Hepatocyte (in vitro differentiated cells): ENCODE measurements around the gene BMP7. TPM values are rescaled to one million over a fixed set of nuclear protein-coding genes. Genes with fewer than 3 reads are reported as not detected.

ENCODE experiments used
- DNase-seq: peaks from one replicate; pipeline ENCODE4 v3.0.0-alpha.2; 2016; ENCODE audit warnings: low spot score
- H2AFZ ChIP-seq: fragments of 200-600 bp; sonication (generic); 2 replicates; pipeline ENCODE4 v1.6.0; 2016; ENCODE audit warnings: antibody characterized with exemption, mild to moderate bottlenecking
- H3K27ac ChIP-seq: fragments of 200-600 bp; sonication (generic); 2 replicates; pipeline ENCODE4 v1.5.1; 2016; ENCODE audit warnings: mild to moderate bottlenecking
- H3K27me3 ChIP-seq: fragments of 200-600 bp; sonication (generic); 2 replicates; pipeline ENCODE4 v1.6.1; 2016
- H3K36me3 ChIP-seq: fragments of 200-600 bp; sonication (generic); replicated peaks from 2 replicates; pipeline ENCODE4 v1.5.1; 2016; ENCODE audit warnings: low read depth; ENCODE audit not compliant: insufficient read depth
- H3K4me1 ChIP-seq: fragments of 200-600 bp; sonication (generic); 2 replicates; pipeline ENCODE4 v1.5.1; 2016; ENCODE audit warnings: mild to moderate bottlenecking, moderate library complexity; ENCODE audit not compliant: insufficient read depth
- H3K4me2 ChIP-seq: fragments of 200-600 bp; sonication (generic); 2 replicates; pipeline ENCODE4 v1.6.0; 2016
- H3K4me3 ChIP-seq: fragments of 200-600 bp; sonication (generic); 2 replicates; pipeline ENCODE4 v1.5.1; 2016; ENCODE audit warnings: mild to moderate bottlenecking
- H3K79me2 ChIP-seq: fragments of 200-600 bp; sonication (generic); 2 replicates; pipeline ENCODE4 v1.6.0; 2017; ENCODE audit warnings: mild to moderate bottlenecking
- H3K9me2 ChIP-seq: fragments of 200-600 bp; sonication (generic); replicated peaks from 2 replicates; pipeline ENCODE4 v1.6.0; 2017; ENCODE audit warnings: mild to moderate bottlenecking; ENCODE audit not compliant: insufficient read depth
- H3K9me3 ChIP-seq: fragments of 200-600 bp; sonication (generic); 2 replicates; pipeline ENCODE4 v1.5.1; 2016; ENCODE audit warnings: low read depth, mild to moderate bottlenecking
- H4K20me1 ChIP-seq: fragments of 200-600 bp; sonication (generic); 2 replicates; pipeline ENCODE4 v1.6.0; 2016; ENCODE audit warnings: mild to moderate bottlenecking; ENCODE audit not compliant: insufficient read depth, poor library complexity, severe bottlenecking
- EZH2 ChIP-seq: fragments of 200-600 bp; sonication (generic); IDR thresholded peaks from 2 replicates; pipeline ENCODE4 v1.6.1; 2016; ENCODE audit warnings: antibody characterized with exemption, mild to moderate bottlenecking, borderline replicate concordance
- EZH2phosphoT487 ChIP-seq: fragments of 200-600 bp; sonication (generic); IDR thresholded peaks from one replicate; pipeline ENCODE4 v1.6.1; 2018; ENCODE audit warnings: antibody characterized with exemption, mild to moderate bottlenecking, low read depth, moderate library complexity; ENCODE audit not compliant: unreplicated experiment, severe bottlenecking
- whole genome bisulfite sequencing: methylation state at CpG from one replicate; pipeline ENCODE4 v1.1.6; 2016; ENCODE audit warnings: low lambda C conversion rate; ENCODE audit errors: missing lambda C conversion rate; 5-methylcytosine and 5-hydroxymethylcytosine counted together
- polyA plus RNA-seq: library from polyadenylated mRNA; unstranded; fragments of >200 nt; fragmentation: Nextera tagmentation; extraction: Ambion mirVana; gene quantifications from 2 replicates; pipeline ENCODE4 v1.2.1, GENCODE V29; 2016
- total RNA-seq: library from RNA; depleted of rRNA; stranded (reverse); fragments of >200 nt; gene quantifications from 2 replicates; pipeline ENCODE4 v1.2.3, GENCODE V29; 2014
- TF ChIP-seq, protein P1 (sequence below): fragments of 200-600 bp; sonication (generic); IDR thresholded peaks from 2 replicates; pipeline ENCODE4 v1.5.1; 2016; ENCODE audit warnings: antibody characterized with exemption, mild to moderate bottlenecking; ENCODE audit not compliant: poor library complexity

Gene BMP7
- total and polyA plus RNA-seq, 2 experiments from 2014 or later, result 9.1 to 14.8 TPM

GRCh38 chr20:57257701-57258453 lies 8.6 kb downstream of the BMP7 start:
- no peak overlapping the region for H3K4me2 ChIP-seq
- no peak for TF ChIP-seq EZH2phosphoT487
- no peak for TF ChIP-seq EZH2
- TF ChIP-seq, protein P1, sequence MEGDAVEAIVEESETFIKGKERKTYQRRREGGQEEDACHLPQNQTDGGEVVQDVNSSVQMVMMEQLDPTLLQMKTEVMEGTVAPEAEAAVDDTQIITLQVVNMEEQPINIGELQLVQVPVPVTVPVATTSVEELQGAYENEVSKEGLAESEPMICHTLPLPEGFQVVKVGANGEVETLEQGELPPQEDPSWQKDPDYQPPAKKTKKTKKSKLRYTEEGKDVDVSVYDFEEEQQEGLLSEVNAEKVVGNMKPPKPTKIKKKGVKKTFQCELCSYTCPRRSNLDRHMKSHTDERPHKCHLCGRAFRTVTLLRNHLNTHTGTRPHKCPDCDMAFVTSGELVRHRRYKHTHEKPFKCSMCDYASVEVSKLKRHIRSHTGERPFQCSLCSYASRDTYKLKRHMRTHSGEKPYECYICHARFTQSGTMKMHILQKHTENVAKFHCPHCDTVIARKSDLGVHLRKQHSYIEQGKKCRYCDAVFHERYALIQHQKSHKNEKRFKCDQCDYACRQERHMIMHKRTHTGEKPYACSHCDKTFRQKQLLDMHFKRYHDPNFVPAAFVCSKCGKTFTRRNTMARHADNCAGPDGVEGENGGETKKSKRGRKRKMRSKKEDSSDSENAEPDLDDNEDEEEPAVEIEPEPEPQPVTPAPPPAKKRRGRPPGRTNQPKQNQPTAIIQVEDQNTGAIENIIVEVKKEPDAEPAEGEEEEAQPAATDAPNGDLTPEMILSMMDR, result no peak
- H3K4me1 ChIP-seq, result peaks cover 47% of the 10 kb centered on the region
- H3K27me3 ChIP-seq, result no peaks in the 10 kb centered on the region
- DNase-seq, result no peak
- no peaks in the 10 kb centered on the region for H3K9me2 ChIP-seq
- WGBS, result 41% methylated on average over 9 of the region's 9 CpGs
- peaks cover 67% of the 10 kb centered on the region for H3K79me2 ChIP-seq
- H2AFZ ChIP-seq, result no peak overlapping the region
- H3K27ac ChIP-seq, result no peak overlapping the region
- H3K36me3 ChIP-seq, result no peaks in the 10 kb centered on the region
- H4K20me1 ChIP-seq, result peaks cover 3% of the 10 kb centered on the region
- H3K9me3 ChIP-seq, result no peaks in the 10 kb centered on the region
- no peak overlapping the region for H3K4me3 ChIP-seq

- TF ChIP-seq EZH2phosphoT487, result no peak
- TF ChIP-seq EZH2, result no peak
- TF ChIP-seq, protein P1, result no peak
- WGBS, result 89% methylated on average over 6 of the region's 6 CpGs
- H3K27me3 ChIP-seq, result no peaks in the 10 kb centered on the region
Observed at GRCh38 chr20:57256908-57257307, 9.5 kb downstream of the BMP7 start.

GRCh38 chr20:57256205-57256604 lies 10.2 kb downstream of the BMP7 start:
- Histone ChIP-seq H3K9me2 (no peaks in the 10 kb centered on the region), H2AFZ (no peak overlapping the region), H3K36me3 (no peaks in the 10 kb centered on the region), H3K9me3 (no peaks in the 10 kb centered on the region), H4K20me1 (peaks cover 3% of the 10 kb centered on the region), H3K27me3 (no peaks in the 10 kb centered on the region), H3K4me3 (no peak overlapping the region), H3K79me2 (peaks cover 66% of the 10 kb centered on the region), H3K4me2 (no peak overlapping the region), H3K27ac (no peak overlapping the region), H3K4me1 (peaks cover 40% of the 10 kb centered on the region)
- TF ChIP-seq EZH2phosphoT487 (no peak), EZH2 (no peak)
- TF ChIP-seq, protein P1, result no peak
- no peak for DNase-seq
- 100% methylated on average over 3 of the region's 3 CpGs for WGBS

More at GRCh38 chr20:57256908-57257307, 9.5 kb downstream of the BMP7 start:
- H3K9me3 ChIP-seq, result no peaks in the 10 kb centered on the region
- no peak overlapping the region for H2AFZ ChIP-seq
- H3K4me3 ChIP-seq, result no peak overlapping the region
- no peak overlapping the region for H3K4me2 ChIP-seq
- H3K9me2 ChIP-seq, result no peaks in the 10 kb centered on the region
- no peak overlapping the region for H3K27ac ChIP-seq
- H3K4me1 ChIP-seq, result peaks cover 43% of the 10 kb centered on the region
- H4K20me1 ChIP-seq, result peaks cover 3% of the 10 kb centered on the region
- H3K36me3 ChIP-seq, result no peaks in the 10 kb centered on the region
- peaks cover 67% of the 10 kb centered on the region for H3K79me2 ChIP-seq
- no peak for DNase-seq
